GM21723 (cell line): ENCODE data around the gene DENND2A.
"Not testable (repeated sequence)": the region's sequence is repeated elsewhere in the genome, so short reads cannot be mapped to it uniquely, and the experiment has no call there.

Experiments
- ATAC-seq: cut with Tn5 transposase; IDR thresholded peaks from one replicate; pipeline ENCODE4 v1.9.1; 2021; ENCODE audit warnings: mild to moderate bottlenecking, moderate library complexity; ENCODE audit not compliant: unreplicated experiment

Gene DENND2A

GRCh38 chr7:140674356-140674800 is 33.8 kb upstream of the DENND2A start:
- ATAC-seq: no peak

GRCh38 chr7:140673774-140674155 is 33.2 kb upstream of the DENND2A start:
- no peak for ATAC-seq

- peak; percentile 53 for ATAC-seq
Observed at GRCh38 chr7:140673063-140673773, 32.6 kb upstream of the DENND2A start.

- ATAC-seq: peak; percentile 52
Observed at GRCh38 chr7:140672382-140673062, 31.9 kb upstream of the DENND2A start, which contains the start of gene ADCK2. ADCK2 (plus strand) TSS chr7:140672945; CDS start chr7:140673331, 386 bp downstream.

GRCh38 chr7:140671966-140672365 is 31.4 kb upstream of the DENND2A start:
- no peak for ATAC-seq

GRCh38 chr7:140670343-140670935 is 29.8 kb upstream of the DENND2A start:
- ATAC-seq: no peak

- not testable (repeated sequence) for ATAC-seq
Observed at GRCh38 chr7:140669862-140670261, 29.2 kb upstream of the DENND2A start.

GRCh38 chr7:140669352-140669751 is 28.7 kb upstream of the DENND2A start:
- ATAC-seq: no peak

- no peak for ATAC-seq
Observed at GRCh38 chr7:140668641-140669040, 28.0 kb upstream of the DENND2A start.

GRCh38 chr7:140667476-140667875 is 26.9 kb upstream of the DENND2A start:
- no peak for ATAC-seq

GRCh38 chr7:140662938-140663337 is 22.3 kb upstream of the DENND2A start:
- not testable (repeated sequence) for ATAC-seq

GRCh38 chr7:140661124-140661523 is 20.5 kb upstream of the DENND2A start:
- ATAC-seq: no peak

- ATAC-seq: no peak
Observed at GRCh38 chr7:140659856-140660255, 19.2 kb upstream of the DENND2A start.

- no peak for ATAC-seq
Observed at GRCh38 chr7:140657891-140658290, 17.3 kb upstream of the DENND2A start.

GRCh38 chr7:140656548-140657515 is 16.2 kb upstream of the DENND2A start:
- ATAC-seq: peak; percentile 88

- no peak for ATAC-seq
Observed at GRCh38 chr7:140655511-140656408, 15.1 kb upstream of the DENND2A start.

GRCh38 chr7:140654661-140655060 is 14.0 kb upstream of the DENND2A start:
- no peak for ATAC-seq

GRCh38 chr7:140654109-140654387 is 13.4 kb upstream of the DENND2A start:
- ATAC-seq: no peak

- no peak for ATAC-seq
Observed at GRCh38 chr7:140653319-140654108, 12.9 kb upstream of the DENND2A start.
